PC-9 (cell line): ENCODE data around the gene GUCY1A2. TPM values are rescaled to one million over a fixed set of nuclear protein-coding genes. Genes with fewer than 3 reads are reported as not detected.

Source experiments
- BruUV-seq: library from RNA; stranded (reverse); fragments of 400-500 nt; replicated peaks from 2 replicates; lab custom pipeline; 2021; lab: Mats Ljungman, UMichigan
- CTCF ChIA-PET: fragments of 300-600 bp; sonication (Branson Sonifier 250); formaldehyde crosslinking; loops from one replicate; lab custom pipeline; 2022; ENCODE audit warnings: antibody characterized with exemption; lab: Charles Lee
- POLR2A ChIA-PET: fragments of 300-600 bp; sonication (Branson Sonifier 250); formaldehyde crosslinking; loops from one replicate; lab custom pipeline; 2022; ENCODE audit warnings: antibody characterized with exemption; ENCODE audit not compliant: unreplicated experiment; lab: Charles Lee
- DNase-seq, 2 experiments: peaks; one replicate each; pipeline versions ENCODE4 v3.0.0 to v3.0.0-alpha.2; 2015 to 2022; ENCODE audit warnings: mixed read lengths in 1 of 2
- H2AFZ ChIP-seq: fragments of 200-600 bp; sonication (generic); 2 replicates; pipeline ENCODE4 v1.8.1; 2017; ENCODE audit warnings: antibody characterized with exemption
- H3F3A ChIP-seq: fragments of 200-600 bp; sonication (generic); 2 replicates; pipeline ENCODE4 v1.8.1; 2017; ENCODE audit warnings: antibody characterized with exemption, mild to moderate bottlenecking, low read depth; ENCODE audit not compliant: insufficient read depth
- H3K27ac ChIP-seq: fragments of 200-600 bp; sonication (generic); 2 replicates; pipeline ENCODE4 v1.6.1; 2016; ENCODE audit warnings: mixed run types
- H3K27me3 ChIP-seq: fragments of 200-600 bp; sonication (generic); 2 replicates; pipeline ENCODE4 v1.6.1; 2016; ENCODE audit warnings: low read depth, mixed run types; ENCODE audit not compliant: insufficient read depth
- H3K36me3 ChIP-seq: fragments of 200-600 bp; sonication (generic); 2 replicates; pipeline ENCODE4 v1.6.1; 2016; ENCODE audit warnings: low read depth, mixed run types
- H3K4me1 ChIP-seq: fragments of 200-600 bp; sonication (generic); replicated peaks from 2 replicates; pipeline ENCODE4 v1.6.1; 2016; ENCODE audit warnings: mixed run types; ENCODE audit not compliant: insufficient read depth
- H3K4me2 ChIP-seq: fragments of 200-600 bp; sonication (generic); 2 replicates; pipeline ENCODE4 v1.6.1; 2017; ENCODE audit warnings: mixed run types
- H3K4me3 ChIP-seq: fragments of 200-600 bp; sonication (generic); 2 replicates; pipeline ENCODE4 v1.6.1; 2016; ENCODE audit warnings: mixed run types
- H3K79me2 ChIP-seq: fragments of 200-600 bp; sonication (generic); 2 replicates; pipeline ENCODE4 v1.6.1; 2017; ENCODE audit warnings: low read depth, mixed run types
- H3K9me2 ChIP-seq: fragments of 200-600 bp; sonication (generic); 2 replicates; pipeline ENCODE4 v1.8.1; 2017; ENCODE audit warnings: mild to moderate bottlenecking; ENCODE audit not compliant: insufficient read depth
- H3K9me3 ChIP-seq: fragments of 200-600 bp; sonication (generic); 2 replicates; pipeline ENCODE4 v1.8.1; 2016; ENCODE audit warnings: low read depth; ENCODE audit not compliant: insufficient read depth
- H4K20me1 ChIP-seq: fragments of 200-600 bp; sonication (generic); 2 replicates; pipeline ENCODE4 v1.8.1; 2017; ENCODE audit not compliant: insufficient read depth
- CTCF ChIP-seq: fragments of 200-600 bp; sonication (generic); conservative IDR thresholded peaks from 2 replicates; pipeline ENCODE4 v1.6.1; 2017; ENCODE audit warnings: mixed run types, antibody characterized with exemption, mild to moderate bottlenecking, moderate library complexity
- EZH2 ChIP-seq: fragments of 200-600 bp; sonication (generic); IDR thresholded peaks from 2 replicates; pipeline ENCODE4 v1.8.0; 2017; ENCODE audit warnings: antibody characterized with exemption, low read depth
- intact Hi-C: fragments of 100-400 bp; cut with micrococcal nuclease; formaldehyde crosslinking; loops from one replicate; pipeline ENCODE4 v1.10.0; 2022; ENCODE audit not compliant: unreplicated experiment
- total RNA-seq: library from RNA; stranded (reverse); gene quantifications from 2 replicates; pipeline ENCODE4 v1.2.3, GENCODE V29; 2021

GUCY1A2 gene
- total RNA-seq, 1 experiment from 2014 or later = not detected

GRCh38 chr11:106681435-106681834 is 336.8 kb downstream of the GUCY1A2 start:
- Histone ChIP-seq H2AFZ (no peak overlapping the region), H3K9me2 (no peaks in the 10 kb centered on the region; the same call in 1 of the 2 replicates), H3K27ac (no peak overlapping the region), H3K36me3 (no peaks in the 10 kb centered on the region), H3K79me2 (no peaks in the 10 kb centered on the region), H3K4me3 (no peak overlapping the region), H3K27me3 (no peaks in the 10 kb centered on the region), H4K20me1 (no peaks in the 10 kb centered on the region), H3K9me3 (no peaks in the 10 kb centered on the region), H3K4me2 (no peak overlapping the region), H3K4me1 (no peaks in the 10 kb centered on the region), H3F3A (no peaks in the 10 kb centered on the region)
- no TSS peak for BruUV-seq
- CTCF ChIA-PET = no interaction called here
- POLR2A ChIA-PET = no interaction called here
- intact Hi-C loops = no loop called here
- TF ChIP-seq EZH2 = no peak
- TF ChIP-seq CTCF = no peak
- no peak for DNase-seq

DNA sequence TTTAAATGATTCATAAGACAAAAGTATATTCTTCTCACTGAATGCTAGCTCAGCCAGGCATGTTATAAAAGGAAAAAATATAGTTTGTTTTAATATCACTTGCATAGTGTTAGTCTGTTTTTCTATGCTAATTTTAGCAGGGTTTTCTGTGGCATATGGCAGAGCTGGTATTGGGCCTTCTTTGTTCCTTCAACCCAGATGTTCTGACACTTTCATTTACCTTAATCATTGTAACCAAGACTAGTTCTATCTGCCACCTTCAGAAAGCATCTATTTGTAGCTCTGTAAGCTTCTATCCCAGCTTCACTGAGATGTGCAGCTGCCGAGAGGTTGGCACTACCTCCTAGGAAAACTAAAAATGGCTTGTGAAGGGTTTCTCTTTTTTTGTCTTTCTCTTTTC is 338.7 kb downstream of the GUCY1A2 start:
- POLR2A ChIA-PET = no interaction called here
- BruUV-seq = no TSS peak
- CTCF ChIA-PET = no interaction called here

GRCh38 chr11:106679181-106679580 is 339.1 kb downstream of the GUCY1A2 start:
- Histone ChIP-seq H3K9me3 (no peaks in the 10 kb centered on the region), H3F3A (no peaks in the 10 kb centered on the region), H3K27ac (no peak overlapping the region), H3K79me2 (no peaks in the 10 kb centered on the region), H2AFZ (no peak overlapping the region), H3K9me2 (no peaks in the 10 kb centered on the region; the same call in 1 of the 2 replicates), H3K4me2 (no peak overlapping the region), H3K4me3 (no peak overlapping the region), H3K4me1 (no peaks in the 10 kb centered on the region), H4K20me1 (no peaks in the 10 kb centered on the region), H3K27me3 (no peaks in the 10 kb centered on the region), H3K36me3 (no peaks in the 10 kb centered on the region)
- no TSS peak for BruUV-seq
- POLR2A ChIA-PET = no interaction called here
- CTCF ChIA-PET = no interaction called here
- intact Hi-C loops = no loop called here
- no peak for TF ChIP-seq EZH2
- no peak for TF ChIP-seq CTCF
- DNase-seq = no peak

More for the DNA sequence above, 338.7 kb downstream of the GUCY1A2 start:
- Histone ChIP-seq H3K4me3 (no peak overlapping the region), H3K9me2 (no peaks in the 10 kb centered on the region; the same call in 1 of the 2 replicates), H4K20me1 (no peaks in the 10 kb centered on the region), H3K27ac (no peak overlapping the region), H3F3A (no peaks in the 10 kb centered on the region), H3K79me2 (no peaks in the 10 kb centered on the region), H3K4me2 (no peak overlapping the region), H3K9me3 (no peaks in the 10 kb centered on the region), H3K27me3 (no peaks in the 10 kb centered on the region), H3K4me1 (no peaks in the 10 kb centered on the region), H2AFZ (no peak overlapping the region), H3K36me3 (no peaks in the 10 kb centered on the region)
- intact Hi-C loops = no loop called here
- TF ChIP-seq EZH2 = no peak
- no peak for TF ChIP-seq CTCF
- DNase-seq = no peak
